Effector CD8-positive, alpha-beta T cell (primary cell): ENCODE measurements around the gene MSI2.

ENCODE experiments used
- DNase-seq: peaks from one replicate; lab custom pipeline; 2025; lab: John Stamatoyannopoulos, UW

The MSI2 gene

GRCh38 chr17:57270801-57271245, 14.5 kb downstream of the MSI2 start:
- no peak for DNase-seq

- DNase-seq: no peak
Observed at GRCh38 chr17:57271821-57272220, 15.5 kb downstream of the MSI2 start.

GRCh38 chr17:57273490-57273889, 17.2 kb downstream of the MSI2 start:
- DNase-seq: no peak

- no peak for DNase-seq
Observed at GRCh38 chr17:57274162-57274561, 17.8 kb downstream of the MSI2 start.

- DNase-seq: no peak
Observed at GRCh38 chr17:57275071-57275764, 18.9 kb downstream of the MSI2 start.

- no peak for DNase-seq
Observed at GRCh38 chr17:57276621-57277020, 20.3 kb downstream of the MSI2 start.

GRCh38 chr17:57277923-57278604, 21.7 kb downstream of the MSI2 start:
- DNase-seq: no peak

GRCh38 chr17:57278740-57279387, 22.5 kb downstream of the MSI2 start:
- no peak for DNase-seq

- no peak for DNase-seq
Observed at GRCh38 chr17:57279432-57279831, 23.1 kb downstream of the MSI2 start.

GRCh38 chr17:57281887-57282286, 25.6 kb downstream of the MSI2 start:
- no peak for DNase-seq

GRCh38 chr17:57282296-57282695, 26.0 kb downstream of the MSI2 start:
- DNase-seq: no peak

GRCh38 chr17:57283203-57283971, 27.1 kb downstream of the MSI2 start:
- DNase-seq: no peak

GRCh38 chr17:57284583-57284982, 28.3 kb downstream of the MSI2 start:
- no peak for DNase-seq

- DNase-seq: no peak
Observed at GRCh38 chr17:57284984-57285646, 28.8 kb downstream of the MSI2 start.

- DNase-seq: no peak
Observed at GRCh38 chr17:57285701-57286100, 29.4 kb downstream of the MSI2 start.

GRCh38 chr17:57286399-57287105, 30.2 kb downstream of the MSI2 start:
- DNase-seq: no peak

GRCh38 chr17:57288040-57288772, 31.9 kb downstream of the MSI2 start:
- no peak for DNase-seq

- no peak for DNase-seq
Observed at GRCh38 chr17:57288773-57289121, 32.4 kb downstream of the MSI2 start.

GRCh38 chr17:57289130-57289529, 32.8 kb downstream of the MSI2 start:
- DNase-seq: no peak

- no peak for DNase-seq
Observed at GRCh38 chr17:57289613-57290012, 33.3 kb downstream of the MSI2 start.

GRCh38 chr17:57290981-57291380, 34.7 kb downstream of the MSI2 start:
- no peak for DNase-seq
